GM12878 (cell line): Measurements from ENCODE around the gene TARBP1. TPM values are rescaled to one million over a fixed set of nuclear protein-coding genes. Genes with fewer than 3 reads are reported as not detected.

Experiments
- ATAC-seq: fragments of 200-7000 bp; cut with Tn5 transposase; 3 replicates; pipeline ENCODE4 v1.9.1; 2020; ENCODE audit warnings: mild to moderate bottlenecking, moderate library complexity
- BruUV-seq: library from RNA; stranded (reverse); fragments of 400-500 nt; replicated peaks from 2 replicates; lab custom pipeline; 2021; lab: Mats Ljungman, UMichigan
- CTCF ChIA-PET: fragments of 300-600 bp; sonication (Branson Sonifier 250); formaldehyde crosslinking; extraction: SDS; loops from one replicate; lab custom pipeline; 2021; ENCODE audit warnings: inconsistent platforms; lab: Yijun Ruan, JAX
- POLR2A ChIA-PET: fragments of 350-600 bp; formaldehyde crosslinking; extraction: SDS; loops from one replicate; lab custom pipeline; 2021; ENCODE audit warnings: inconsistent platforms; lab: Charles Lee
- RAD21 ChIA-PET: fragments of 300-600 bp; sonication (Branson Sonifier 250); formaldehyde crosslinking; loops from one replicate; lab custom pipeline; 2023; ENCODE audit warnings: antibody characterized with exemption; ENCODE audit not compliant: unreplicated experiment; lab: Charles Lee
- SMC1A ChIA-PET: fragments of 300-600 bp; sonication (Branson Sonifier 250); formaldehyde crosslinking; loops from one replicate; lab custom pipeline; 2023; ENCODE audit not compliant: unreplicated experiment, uncharacterized antibody; lab: Charles Lee
- DNase-seq: peaks from one replicate; pipeline ENCODE4 v3.0.0-alpha.2; 2011; ENCODE audit warnings: low read depth, low spot score
- FAIRE-seq: peaks from 3 replicates; lab custom pipeline; 2011; peaks lifted over from hg19 to GRCh38; lab: Jason Lieb, UNC
- H2AFZ ChIP-seq: 2 replicates; pipeline ENCODE4 v1.6.0; 2011; ENCODE audit warnings: low read depth, low read length, control low read depth; ENCODE audit not compliant: control insufficient read depth
- H3K27ac ChIP-seq: 2 replicates; pipeline ENCODE4 v1.5.1; 2011; ENCODE audit warnings: control low read depth; ENCODE audit not compliant: control insufficient read depth, insufficient read depth
- H3K27me3 ChIP-seq, 2 experiments: replicated peaks in 1 of 2; 2 replicates each; pipeline versions ENCODE4 v1.6.0 to v1.6.1; 2011; ENCODE audit warnings: low read length in 1 of 2; ENCODE audit not compliant: control insufficient read depth in 2 of 2, insufficient read depth in 2 of 2
- H3K36me3 ChIP-seq, 2 experiments: 2 replicates each; pipeline ENCODE4 v1.5.1; 2011; ENCODE audit warnings: low read length in 1 of 2; ENCODE audit not compliant: control insufficient read depth in 2 of 2, insufficient read depth in 2 of 2
- H3K4me1 ChIP-seq: 2 replicates; pipeline ENCODE4 v1.6.1; 2011; ENCODE audit warnings: mild to moderate bottlenecking, low read length, moderate library complexity, mixed read lengths; ENCODE audit not compliant: control insufficient read depth, insufficient read depth
- H3K4me2 ChIP-seq: 2 replicates; pipeline ENCODE4 v1.6.0; 2011; ENCODE audit warnings: control low read depth; ENCODE audit not compliant: control insufficient read depth, insufficient read depth
- H3K4me3 ChIP-seq: fragments of 200-600 bp; sonication (generic); 2 replicates; pipeline ENCODE4 v1.5.1; 2016
- H3K79me2 ChIP-seq: 2 replicates; pipeline ENCODE4 v1.6.0; 2011; ENCODE audit warnings: low read length; ENCODE audit not compliant: control insufficient read depth, insufficient read depth
- H3K9ac ChIP-seq: 2 replicates; pipeline ENCODE4 v1.8.0; 2011; ENCODE audit warnings: low read length, control low read depth, mixed read lengths; ENCODE audit not compliant: control insufficient read depth, insufficient read depth
- H3K9me3 ChIP-seq: replicated peaks from 3 replicates; pipeline ENCODE4 v1.5.1; 2011; ENCODE audit warnings: mild to moderate bottlenecking, low read length; ENCODE audit not compliant: control insufficient read depth, insufficient read depth
- H4K20me1 ChIP-seq: 2 replicates; pipeline ENCODE4 v1.6.0; 2011; ENCODE audit not compliant: control insufficient read depth, insufficient read depth
- CHD2 ChIP-seq: IDR thresholded peaks from 2 replicates; pipeline ENCODE4 v1.6.1; 2011; ENCODE audit warnings: low read depth, low read length, improper control_type of control experiment, borderline replicate concordance
- ESRRA ChIP-seq: IDR thresholded peaks from 2 replicates; pipeline ENCODE4 v1.6.1; 2012; ENCODE audit warnings: mild to moderate bottlenecking, low read length, improper control_type of control experiment
- HDAC2 ChIP-seq: fragments of 200-600 bp; sonication (generic); IDR thresholded peaks from 2 replicates; pipeline ENCODE4 v1.6.1; 2017
- LARP7 ChIP-seq: fragments of 450-650 bp; IDR thresholded peaks from 2 replicates; pipeline ENCODE4 v1.6.1; 2017; ENCODE audit warnings: mild to moderate bottlenecking
- MXI1 ChIP-seq: fragments of 150-350 bp; IDR thresholded peaks from 2 replicates; pipeline ENCODE4 v1.6.1; 2011; ENCODE audit warnings: low read depth, mild to moderate bottlenecking, inconsistent platforms, low read length, improper control_type of control experiment
- MYC ChIP-seq: IDR thresholded peaks from 2 replicates; pipeline ENCODE4 v1.6.1; 2011; ENCODE audit warnings: mild to moderate bottlenecking, low read length, moderate library complexity, inconsistent platforms; ENCODE audit not compliant: insufficient read depth, insufficient replicate concordance, insufficient read length, severe bottlenecking
- POLR2A ChIP-seq: IDR thresholded peaks from 2 replicates; pipeline ENCODE4 v1.6.1; 2011; ENCODE audit warnings: low read depth, mild to moderate bottlenecking, low read length
- RAD51 ChIP-seq: fragments of 450-650 bp; IDR thresholded peaks from 2 replicates; pipeline ENCODE4 v1.6.1; 2016; ENCODE audit warnings: moderate library complexity, mild to moderate bottlenecking, inconsistent platforms
- SMC3 ChIP-seq: IDR thresholded peaks from 2 replicates; pipeline ENCODE4 v1.6.1; 2011; ENCODE audit warnings: low read length, improper control_type of control experiment, borderline replicate concordance
- TARDBP ChIP-seq: IDR thresholded peaks from 2 replicates; pipeline ENCODE4 v1.6.1; 2016; ENCODE audit warnings: borderline replicate concordance
- ZNF274 ChIP-seq: IDR thresholded peaks from one replicate; pipeline ENCODE4 v1.8.0; 2011; ENCODE audit not compliant: insufficient read length, insufficient read depth
- ZZZ3 ChIP-seq: IDR thresholded peaks from 2 replicates; pipeline ENCODE4 v1.6.1; 2011; ENCODE audit warnings: low read depth; ENCODE audit not compliant: control insufficient read depth, insufficient read length
- WGBS: methylation state at CpG from one replicate; pipeline ENCODE4 v1.1.6; 2016; ENCODE audit warnings: low lambda C conversion rate; ENCODE audit not compliant: insufficient replicate concordance, insufficient coverage; ENCODE audit errors: missing lambda C conversion rate; 5-methylcytosine and 5-hydroxymethylcytosine counted together
- in situ Hi-C: fragments of 300-500 bp; cut with MboI; formaldehyde crosslinking; loops from 9 replicates; pipeline ENCODE4 v1.14.3; 2018; ENCODE audit warnings: mixed read lengths
- intact Hi-C: fragments of 100-400 bp; cut with micrococcal nuclease; formaldehyde crosslinking; loops from one replicate; pipeline ENCODE4 v1.14.2; 2022; ENCODE audit not compliant: unreplicated experiment
- polyA plus RNA-seq, 11 experiments: library from polyadenylated mRNA; depleted of rRNA in 4 of 11; unstranded in 6 of 11; stranded (reverse) in 5 of 11; fragments of >200 nt; fragmentation: Nextera tagmentation in 4 of 11; fragmentation: Illumina TruSeq in 1 of 11; extraction: Ambion mirVana in 4 of 11; extraction: Trizol in 1 of 11; gene quantifications; 1 replicate in 1 of 11; 2 replicates in 10 of 11; pipeline versions ENCODE4 v1.2.1 to v1.2.3, GENCODE V29; 2011 to 2016; ENCODE audit warnings: inconsistent platforms in 2 of 11, missing spikeins in 2 of 11, low read depth in 1 of 11
- total RNA-seq, 4 experiments: library from RNA; depleted of rRNA in 3 of 4; stranded (reverse); fragments of >200 nt in 3 of 4; fragmentation: Illumina TruSeq in 1 of 4; extraction: Trizol in 1 of 4; gene quantifications; 2 replicates each; pipeline versions ENCODE4 v1.2.1 to v1.2.3, GENCODE V29; 2013 to 2021
- TF ChIP-seq, protein P1 (sequence below): IDR thresholded peaks from 2 replicates; pipeline ENCODE4 v1.6.1; 2012; ENCODE audit warnings: improper control_type of control experiment, low read depth, low read length; ENCODE audit not compliant: insufficient replicate concordance
- TF ChIP-seq, protein P2 (sequence below): IDR thresholded peaks from 2 replicates; pipeline ENCODE4 v1.6.1; 2011; ENCODE audit warnings: low read depth, low read length, improper control_type of control experiment, borderline replicate concordance
- TF ChIP-seq, protein P3 (sequence below): IDR thresholded peaks from 2 replicates; pipeline ENCODE4 v1.6.1; 2012; ENCODE audit warnings: low read length, inconsistent platforms
- TF ChIP-seq, protein P4 (sequence below): fragments of 450-650 bp; IDR thresholded peaks from 2 replicates; pipeline ENCODE4 v1.6.1; 2018; ENCODE audit warnings: borderline replicate concordance, mild to moderate bottlenecking; ENCODE audit not compliant: partially characterized antibody

Gene TARBP1
- total and polyA plus RNA-seq, 10 of the 15 experiments (the other 5 are each of a cell fraction or from before 2014, with no cell fraction given), result 10.8 to 94.4 (median 35.3) TPM

DNA sequence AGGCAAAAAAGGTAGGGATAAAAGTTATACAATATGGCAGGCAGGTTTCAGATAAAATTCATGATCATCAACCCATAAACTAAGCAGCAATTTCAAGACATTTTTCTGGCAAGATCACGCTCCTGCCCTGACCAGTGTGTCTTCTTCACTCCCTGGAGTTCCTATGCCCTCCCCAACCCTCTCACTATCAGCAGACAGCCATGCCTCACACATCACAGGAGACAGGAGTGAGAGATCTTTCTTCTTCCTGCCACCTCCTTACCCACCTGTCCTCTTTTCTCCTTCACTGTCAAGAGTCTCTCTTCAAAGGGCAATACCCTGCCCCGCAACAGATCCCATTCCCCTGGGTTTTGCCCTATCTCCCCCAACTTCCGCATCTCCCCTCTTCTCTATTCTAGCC is 77.3 kb downstream of the TARBP1 start:
- ChIA-PET RAD21 (interaction anchor here (1.0 kb wide), 1 partner anchor 45 kb away, joined by 3 read pairs; no protein-coding TSS in a partner anchor), POLR2A (no interaction called here), CTCF (interaction anchor here (0.7 kb wide), 1 partner anchor 59 kb away, joined by 3 read pairs; no protein-coding TSS in a partner anchor), SMC1A (no interaction called here)
- DNase-seq (no peak), ATAC-seq (no peak), FAIRE-seq (no peak)
- Histone ChIP-seq H3K27ac (peak overlapping the region; percentile 68), H4K20me1 (no peaks in the 10 kb centered on the region), H3K36me3 (peaks cover 2 to 3% of the 10 kb centered on the region in 2 experiments; a peak in 2 of 4 replicates), H3K9ac (no peak overlapping the region), H3K4me3 (no peak overlapping the region), H3K27me3 (no peaks in the 10 kb centered on the region), H3K9me3 (no peaks in the 10 kb centered on the region), H3K4me1 (peaks cover 20% of the 10 kb centered on the region), H3K79me2 (no peaks in the 10 kb centered on the region; the same call in 1 of the 2 replicates), H2AFZ (peak overlapping the region; percentile 73), H3K4me2 (no peak overlapping the region)
- BruUV-seq, result no TSS peak
- intact Hi-C loops (no loop called here), in situ Hi-C loops (no loop called here)
- WGBS, result 79% methylated on average over 3 of the region's 3 CpGs
- TF ChIP-seq RAD51, result no peak
- TF ChIP-seq HDAC2, result no peak
- TF ChIP-seq SMC3, result no peak
- TF ChIP-seq, protein P1, sequence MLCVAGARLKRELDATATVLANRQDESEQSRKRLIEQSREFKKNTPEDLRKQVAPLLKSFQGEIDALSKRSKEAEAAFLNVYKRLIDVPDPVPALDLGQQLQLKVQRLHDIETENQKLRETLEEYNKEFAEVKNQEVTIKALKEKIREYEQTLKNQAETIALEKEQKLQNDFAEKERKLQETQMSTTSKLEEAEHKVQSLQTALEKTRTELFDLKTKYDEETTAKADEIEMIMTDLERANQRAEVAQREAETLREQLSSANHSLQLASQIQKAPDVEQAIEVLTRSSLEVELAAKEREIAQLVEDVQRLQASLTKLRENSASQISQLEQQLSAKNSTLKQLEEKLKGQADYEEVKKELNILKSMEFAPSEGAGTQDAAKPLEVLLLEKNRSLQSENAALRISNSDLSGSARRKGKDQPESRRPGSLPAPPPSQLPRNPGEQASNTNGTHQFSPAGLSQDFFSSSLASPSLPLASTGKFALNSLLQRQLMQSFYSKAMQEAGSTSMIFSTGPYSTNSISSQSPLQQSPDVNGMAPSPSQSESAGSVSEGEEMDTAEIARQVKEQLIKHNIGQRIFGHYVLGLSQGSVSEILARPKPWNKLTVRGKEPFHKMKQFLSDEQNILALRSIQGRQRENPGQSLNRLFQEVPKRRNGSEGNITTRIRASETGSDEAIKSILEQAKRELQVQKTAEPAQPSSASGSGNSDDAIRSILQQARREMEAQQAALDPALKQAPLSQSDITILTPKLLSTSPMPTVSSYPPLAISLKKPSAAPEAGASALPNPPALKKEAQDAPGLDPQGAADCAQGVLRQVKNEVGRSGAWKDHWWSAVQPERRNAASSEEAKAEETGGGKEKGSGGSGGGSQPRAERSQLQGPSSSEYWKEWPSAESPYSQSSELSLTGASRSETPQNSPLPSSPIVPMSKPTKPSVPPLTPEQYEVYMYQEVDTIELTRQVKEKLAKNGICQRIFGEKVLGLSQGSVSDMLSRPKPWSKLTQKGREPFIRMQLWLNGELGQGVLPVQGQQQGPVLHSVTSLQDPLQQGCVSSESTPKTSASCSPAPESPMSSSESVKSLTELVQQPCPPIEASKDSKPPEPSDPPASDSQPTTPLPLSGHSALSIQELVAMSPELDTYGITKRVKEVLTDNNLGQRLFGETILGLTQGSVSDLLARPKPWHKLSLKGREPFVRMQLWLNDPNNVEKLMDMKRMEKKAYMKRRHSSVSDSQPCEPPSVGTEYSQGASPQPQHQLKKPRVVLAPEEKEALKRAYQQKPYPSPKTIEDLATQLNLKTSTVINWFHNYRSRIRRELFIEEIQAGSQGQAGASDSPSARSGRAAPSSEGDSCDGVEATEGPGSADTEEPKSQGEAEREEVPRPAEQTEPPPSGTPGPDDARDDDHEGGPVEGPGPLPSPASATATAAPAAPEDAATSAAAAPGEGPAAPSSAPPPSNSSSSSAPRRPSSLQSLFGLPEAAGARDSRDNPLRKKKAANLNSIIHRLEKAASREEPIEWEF, result no peak
- TF ChIP-seq ZZZ3, result no peak
- TF ChIP-seq, protein P2, sequence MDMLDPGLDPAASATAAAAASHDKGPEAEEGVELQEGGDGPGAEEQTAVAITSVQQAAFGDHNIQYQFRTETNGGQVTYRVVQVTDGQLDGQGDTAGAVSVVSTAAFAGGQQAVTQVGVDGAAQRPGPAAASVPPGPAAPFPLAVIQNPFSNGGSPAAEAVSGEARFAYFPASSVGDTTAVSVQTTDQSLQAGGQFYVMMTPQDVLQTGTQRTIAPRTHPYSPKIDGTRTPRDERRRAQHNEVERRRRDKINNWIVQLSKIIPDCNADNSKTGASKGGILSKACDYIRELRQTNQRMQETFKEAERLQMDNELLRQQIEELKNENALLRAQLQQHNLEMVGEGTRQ, result no peak
- no peak for TF ChIP-seq ZNF274
- TF ChIP-seq MYC, result no peak
- no peak for TF ChIP-seq POLR2A
- TF ChIP-seq, protein P3, sequence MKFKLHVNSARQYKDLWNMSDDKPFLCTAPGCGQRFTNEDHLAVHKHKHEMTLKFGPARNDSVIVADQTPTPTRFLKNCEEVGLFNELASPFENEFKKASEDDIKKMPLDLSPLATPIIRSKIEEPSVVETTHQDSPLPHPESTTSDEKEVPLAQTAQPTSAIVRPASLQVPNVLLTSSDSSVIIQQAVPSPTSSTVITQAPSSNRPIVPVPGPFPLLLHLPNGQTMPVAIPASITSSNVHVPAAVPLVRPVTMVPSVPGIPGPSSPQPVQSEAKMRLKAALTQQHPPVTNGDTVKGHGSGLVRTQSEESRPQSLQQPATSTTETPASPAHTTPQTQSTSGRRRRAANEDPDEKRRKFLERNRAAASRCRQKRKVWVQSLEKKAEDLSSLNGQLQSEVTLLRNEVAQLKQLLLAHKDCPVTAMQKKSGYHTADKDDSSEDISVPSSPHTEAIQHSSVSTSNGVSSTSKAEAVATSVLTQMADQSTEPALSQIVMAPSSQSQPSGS, result no peak
- TF ChIP-seq CHD2, result no peak
- TF ChIP-seq ESRRA, result no peak
- TF ChIP-seq, protein P4, sequence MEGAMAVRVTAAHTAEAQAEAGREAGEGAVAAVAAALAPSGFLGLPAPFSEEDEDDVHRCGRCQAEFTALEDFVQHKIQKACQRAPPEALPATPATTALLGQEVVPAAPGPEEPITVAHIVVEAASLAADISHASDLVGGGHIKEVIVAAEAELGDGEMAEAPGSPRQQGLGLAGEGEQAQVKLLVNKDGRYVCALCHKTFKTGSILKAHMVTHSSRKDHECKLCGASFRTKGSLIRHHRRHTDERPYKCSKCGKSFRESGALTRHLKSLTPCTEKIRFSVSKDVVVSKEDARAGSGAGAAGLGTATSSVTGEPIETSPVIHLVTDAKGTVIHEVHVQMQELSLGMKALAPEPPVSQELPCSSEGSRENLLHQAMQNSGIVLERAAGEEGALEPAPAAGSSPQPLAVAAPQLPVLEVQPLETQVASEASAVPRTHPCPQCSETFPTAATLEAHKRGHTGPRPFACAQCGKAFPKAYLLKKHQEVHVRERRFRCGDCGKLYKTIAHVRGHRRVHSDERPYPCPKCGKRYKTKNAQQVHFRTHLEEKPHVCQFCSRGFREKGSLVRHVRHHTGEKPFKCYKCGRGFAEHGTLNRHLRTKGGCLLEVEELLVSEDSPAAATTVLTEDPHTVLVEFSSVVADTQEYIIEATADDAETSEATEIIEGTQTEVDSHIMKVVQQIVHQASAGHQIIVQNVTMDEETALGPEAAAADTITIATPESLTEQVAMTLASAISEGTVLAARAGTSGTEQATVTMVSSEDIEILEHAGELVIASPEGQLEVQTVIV, result no peak
- TF ChIP-seq TARDBP, result no peak
- TF ChIP-seq MXI1, result no peak
- TF ChIP-seq LARP7, result no peak
